MCF 10A (cell line): ENCODE measurements around the gene PRKCZ. TPM values are rescaled to one million over a fixed set of nuclear protein-coding genes. Genes with fewer than 3 reads are reported as not detected.

ENCODE experiments used
- BruUV-seq: library from RNA; stranded (reverse); fragments of 400-500 nt; replicated peaks from 2 replicates; lab custom pipeline; 2021; lab: Mats Ljungman, UMichigan
- CTCF ChIA-PET: fragments of 300-600 bp; sonication (Branson Sonifier 250); formaldehyde crosslinking; extraction: SDS; loops from one replicate; lab custom pipeline; 2021; ENCODE audit warnings: antibody characterized with exemption, inconsistent platforms; lab: Yijun Ruan, JAX
- POLR2A ChIA-PET: fragments of 300-600, 350-650 bp; sonication (Branson Sonifier 250); formaldehyde crosslinking; extraction: SDS; loops from one replicate; lab custom pipeline; 2020; ENCODE audit warnings: antibody characterized with exemption, inconsistent platforms; lab: Yijun Ruan, JAX
- DNase-seq: peaks from one replicate; pipeline ENCODE4 v3.0.0-alpha.2; 2018; ENCODE audit not compliant: unreplicated experiment
- H3K27ac Mint-ChIP-seq: one replicate; pipeline ENCODE4 v1.8.0; 2022; ENCODE audit warnings: mild to moderate bottlenecking, low read depth, mixed read lengths; ENCODE audit not compliant: unreplicated experiment
- H3K27me3 Mint-ChIP-seq: one replicate; pipeline ENCODE4 v1.8.0; 2022; ENCODE audit warnings: mixed read lengths; ENCODE audit not compliant: insufficient read depth, unreplicated experiment
- H3K36me3 Mint-ChIP-seq: one replicate; pipeline ENCODE4 v1.8.0; 2022; ENCODE audit warnings: mild to moderate bottlenecking, moderate library complexity, mixed read lengths; ENCODE audit not compliant: insufficient read depth, unreplicated experiment
- H3K4me1 Mint-ChIP-seq: one replicate; pipeline ENCODE4 v1.8.0; 2022; ENCODE audit warnings: mixed read lengths; ENCODE audit not compliant: insufficient read depth, unreplicated experiment
- H3K4me3 Mint-ChIP-seq: one replicate; pipeline ENCODE4 v1.8.0; 2022; ENCODE audit warnings: mild to moderate bottlenecking, moderate library complexity, mixed read lengths; ENCODE audit not compliant: unreplicated experiment
- H3K9me3 Mint-ChIP-seq: one replicate; pipeline ENCODE4 v1.8.0; 2022; ENCODE audit warnings: mixed read lengths; ENCODE audit not compliant: unreplicated experiment
- intact Hi-C: fragments of 100-400 bp; cut with micrococcal nuclease; formaldehyde crosslinking; loops from 2 replicates; pipeline ENCODE4 v1.14.1; 2022
- total RNA-seq: library from RNA; stranded (reverse); gene quantifications from 2 replicates; pipeline ENCODE4 v1.2.3, GENCODE V29; 2022
- TF ChIP-seq, protein P1 (sequence below): fragments of 200-600 bp; IDR thresholded peaks from one replicate; pipeline ENCODE4 v1.8.0; 2022; ENCODE audit warnings: antibody characterized with exemption, mild to moderate bottlenecking; ENCODE audit not compliant: unreplicated experiment

PRKCZ gene
- total RNA-seq, 1 experiment from 2014 or later: 24.9 TPM

DNA sequence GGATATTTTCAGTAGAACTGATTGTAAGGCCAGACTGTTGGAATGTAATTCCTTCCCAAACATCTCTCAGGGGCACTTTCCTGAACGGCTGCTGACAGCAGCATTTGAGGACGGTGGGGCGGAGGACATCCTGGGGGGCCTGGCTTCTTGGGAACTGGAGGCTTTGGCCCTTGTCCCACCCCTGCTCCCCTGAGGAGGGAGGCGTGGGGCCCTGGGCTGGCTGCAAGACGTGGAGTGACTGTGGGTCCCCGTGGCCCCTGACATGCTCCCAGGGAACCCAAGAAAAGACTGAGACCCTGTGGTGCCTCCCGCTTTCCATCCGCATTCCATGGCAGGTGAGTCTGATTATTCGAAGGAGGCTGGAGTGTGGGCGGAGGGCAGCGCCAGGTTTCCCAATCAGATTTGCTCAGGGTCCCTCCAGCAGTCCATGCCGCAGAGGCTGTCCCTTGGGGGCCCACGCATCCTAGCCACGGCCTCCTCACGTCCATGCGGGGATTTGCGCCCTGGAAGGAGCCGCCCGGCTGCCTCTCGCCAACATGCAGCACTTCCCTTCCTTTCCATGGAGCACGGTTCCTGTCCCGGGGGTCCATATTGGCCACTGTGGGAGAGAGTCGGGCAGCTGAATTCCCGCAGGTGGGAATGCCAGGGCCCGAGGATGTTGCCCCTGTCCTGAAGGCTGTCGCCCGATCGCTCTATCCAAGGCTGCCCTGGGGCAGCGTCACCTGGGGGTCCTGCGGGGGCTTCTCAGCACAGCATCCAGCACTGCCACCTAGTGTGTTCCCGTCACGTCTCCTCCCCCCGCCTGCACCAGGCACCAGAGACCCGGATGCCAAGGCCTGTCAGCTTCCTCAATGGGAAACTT, 75.4 kb downstream of the PRKCZ start:
- intact Hi-C loops: no loop called here
- CTCF ChIA-PET: interaction anchor here (0.7 to 1.9 kb wide), 2 partner anchors 15 to 49 kb away, joined by 3 to 7 read pairs; no protein-coding TSS in a partner anchor

DNA sequence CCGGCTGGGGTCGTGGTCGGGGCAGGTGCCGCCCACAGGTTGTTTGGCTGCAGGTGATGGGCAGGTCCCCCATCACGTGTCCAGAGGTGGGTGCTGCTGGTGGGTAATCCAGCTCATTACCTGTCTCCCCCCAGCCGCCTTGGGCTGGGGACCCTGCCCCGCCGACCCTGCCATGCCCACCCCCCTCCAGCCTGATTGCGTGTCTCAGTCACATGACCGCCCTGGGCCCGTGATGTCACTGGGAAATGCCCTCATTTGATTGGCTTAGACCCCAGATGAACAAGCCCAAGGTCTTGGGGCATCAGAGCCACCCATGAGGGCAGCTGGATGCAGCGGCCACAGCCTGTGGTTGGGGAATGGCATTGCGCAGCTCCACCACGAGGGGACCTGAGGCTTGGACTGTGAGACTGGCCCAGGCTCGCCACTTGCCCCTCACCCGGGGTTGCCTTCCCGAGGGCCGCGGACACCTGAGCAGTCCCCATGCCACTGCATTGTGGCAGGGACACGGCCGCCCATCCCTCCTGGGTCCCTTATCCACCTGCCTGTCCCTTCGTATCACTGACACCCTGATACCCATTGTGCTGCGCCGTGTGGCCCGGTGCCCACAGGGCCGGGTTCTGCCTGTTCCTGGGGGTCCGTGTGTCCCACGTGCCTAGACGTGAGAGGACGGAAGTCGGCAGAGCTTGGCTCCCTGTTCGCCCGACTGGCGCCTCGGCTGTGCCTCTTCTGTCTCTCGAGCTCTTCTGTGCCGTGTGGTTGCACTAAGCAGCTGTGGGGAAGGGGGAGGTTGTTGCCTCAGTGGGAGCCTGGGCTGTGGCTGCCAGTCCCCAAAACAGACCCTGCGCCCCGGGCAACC, 76.3 kb downstream of the PRKCZ start:
- Mint-ChIP-seq H3K4me1 (no peaks in the 10 kb centered on the region), H3K36me3 (peaks cover 1% of the 10 kb centered on the region), H3K4me3 (no peak overlapping the region), H3K27ac (no peak overlapping the region), H3K27me3 (no peaks in the 10 kb centered on the region), H3K9me3 (peaks cover 2% of the 10 kb centered on the region)
- no TSS peak for BruUV-seq
- CTCF ChIA-PET: interaction anchor here (0.7 to 1.9 kb wide), 3 partner anchors 14 to 82 kb away, joined by 3 to 7 read pairs (median 4); no protein-coding TSS in a partner anchor
- DNase-seq: no peak
- POLR2A ChIA-PET: no interaction called here
- TF ChIP-seq, protein P1, sequence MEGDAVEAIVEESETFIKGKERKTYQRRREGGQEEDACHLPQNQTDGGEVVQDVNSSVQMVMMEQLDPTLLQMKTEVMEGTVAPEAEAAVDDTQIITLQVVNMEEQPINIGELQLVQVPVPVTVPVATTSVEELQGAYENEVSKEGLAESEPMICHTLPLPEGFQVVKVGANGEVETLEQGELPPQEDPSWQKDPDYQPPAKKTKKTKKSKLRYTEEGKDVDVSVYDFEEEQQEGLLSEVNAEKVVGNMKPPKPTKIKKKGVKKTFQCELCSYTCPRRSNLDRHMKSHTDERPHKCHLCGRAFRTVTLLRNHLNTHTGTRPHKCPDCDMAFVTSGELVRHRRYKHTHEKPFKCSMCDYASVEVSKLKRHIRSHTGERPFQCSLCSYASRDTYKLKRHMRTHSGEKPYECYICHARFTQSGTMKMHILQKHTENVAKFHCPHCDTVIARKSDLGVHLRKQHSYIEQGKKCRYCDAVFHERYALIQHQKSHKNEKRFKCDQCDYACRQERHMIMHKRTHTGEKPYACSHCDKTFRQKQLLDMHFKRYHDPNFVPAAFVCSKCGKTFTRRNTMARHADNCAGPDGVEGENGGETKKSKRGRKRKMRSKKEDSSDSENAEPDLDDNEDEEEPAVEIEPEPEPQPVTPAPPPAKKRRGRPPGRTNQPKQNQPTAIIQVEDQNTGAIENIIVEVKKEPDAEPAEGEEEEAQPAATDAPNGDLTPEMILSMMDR: no peak
- intact Hi-C loops: no loop called here

More for the DNA sequence above, 75.4 kb downstream of the PRKCZ start:
- DNase-seq: no peak
- BruUV-seq: no TSS peak
- POLR2A ChIA-PET: no interaction called here
- no peak overlapping the region for H3K27ac Mint-ChIP-seq
- peaks cover 11% of the 10 kb centered on the region for H3K36me3 Mint-ChIP-seq
- H3K4me3 Mint-ChIP-seq: no peak overlapping the region
- H3K4me1 Mint-ChIP-seq: no peaks in the 10 kb centered on the region
- peaks cover 8% of the 10 kb centered on the region for H3K9me3 Mint-ChIP-seq
- TF ChIP-seq, protein P1: no peak
- no peaks in the 10 kb centered on the region for H3K27me3 Mint-ChIP-seq

DNA sequence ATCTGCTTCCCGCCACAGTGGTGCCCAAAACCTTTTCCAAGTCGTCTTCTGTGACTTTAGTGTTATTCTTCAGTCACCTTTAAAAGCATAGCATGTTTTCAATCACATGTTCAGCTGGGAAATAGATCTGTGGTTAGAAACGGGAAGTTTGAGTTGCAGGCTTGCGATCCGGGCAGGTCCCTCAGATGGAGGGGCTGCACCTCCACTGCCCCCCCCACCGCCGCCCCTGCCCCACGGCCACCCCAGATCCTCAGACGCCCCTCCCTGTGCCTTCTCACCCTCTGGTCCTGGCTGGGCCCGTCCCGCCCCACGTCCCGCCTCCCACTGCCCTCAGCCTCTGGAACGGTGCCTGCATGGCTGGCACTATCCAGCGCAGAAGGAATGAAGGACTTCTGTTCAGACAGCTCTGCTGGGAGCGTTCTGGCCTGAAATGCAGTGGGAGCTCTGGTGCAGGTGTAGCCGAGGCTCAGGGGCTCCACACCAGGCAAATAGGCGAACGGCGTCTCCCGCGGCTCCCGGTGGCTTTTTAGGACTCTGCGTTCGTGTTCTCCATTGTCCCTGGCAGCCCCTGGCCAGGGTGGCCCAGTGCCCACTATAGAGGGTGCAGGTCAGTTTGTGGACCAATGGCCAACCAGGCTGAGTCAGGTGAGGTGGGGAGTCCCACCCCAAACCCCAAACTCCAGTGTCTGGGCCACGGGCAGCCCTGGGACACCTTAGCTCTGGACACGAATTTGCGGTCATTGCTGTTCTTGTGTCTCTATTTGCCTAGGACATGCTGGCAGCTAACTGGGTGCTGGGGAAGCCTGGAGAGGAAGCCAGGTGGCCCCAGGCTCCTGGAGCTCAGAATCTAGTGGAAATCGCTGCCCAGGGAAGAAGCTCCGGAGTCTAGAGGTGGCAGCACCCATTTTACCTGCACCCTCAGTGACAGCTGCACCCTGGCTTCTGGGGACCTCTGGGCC, 77.3 kb downstream of the PRKCZ start:
- intact Hi-C loops: no loop called here
- Mint-ChIP-seq H3K27me3 (no peaks in the 10 kb centered on the region), H3K27ac (no peak overlapping the region), H3K9me3 (no peaks in the 10 kb centered on the region), H3K4me1 (peaks cover 1% of the 10 kb centered on the region), H3K36me3 (no peaks in the 10 kb centered on the region), H3K4me3 (no peak overlapping the region)
- BruUV-seq: no TSS peak
- no peak for DNase-seq
- TF ChIP-seq, protein P1: no peak
- CTCF ChIA-PET: interaction anchor here (0.9 to 1.9 kb wide), 2 partner anchors 13 to 83 kb away, joined by 4 to 7 read pairs; no protein-coding TSS in a partner anchor
- POLR2A ChIA-PET: no interaction called here
